HEK293T (cell line): ENCODE measurements around the gene NOS1.

Experiments
- FOXK2 ChIP-seq: fragments of 450-650 bp; IDR thresholded peaks from 2 replicates; pipeline ENCODE4 v1.6.1; 2016; ENCODE audit warnings: mild to moderate bottlenecking
- SUZ12 ChIP-seq: fragments of 450-650 bp; IDR thresholded peaks from 2 replicates; pipeline ENCODE4 v1.6.1; 2016; ENCODE audit warnings: mild to moderate bottlenecking

GRCh38 chr12:117209626-117210025 is 151.8 kb downstream of the NOS1 start:
- TF ChIP-seq SUZ12 (no peak), FOXK2 (no peak)
